Nephron (organoid): ENCODE measurements around the gene LRRC30.

Experiments
- H3K27ac Mint-ChIP-seq, 3 experiments: 2 replicates each; pipeline ENCODE4 v1.8.0; 2020; ENCODE audit warnings: mixed read lengths in 3 of 3, mild to moderate bottlenecking in 2 of 3, moderate library complexity in 1 of 3
- H3K27me3 Mint-ChIP-seq: 2 replicates; pipeline ENCODE4 v1.8.0; 2021; ENCODE audit warnings: low read depth, mild to moderate bottlenecking, moderate library complexity, mixed read lengths
- H3K36me3 Mint-ChIP-seq: 2 replicates; pipeline ENCODE4 v1.8.0; 2020; ENCODE audit warnings: low read depth, mixed read lengths
- H3K4me1 Mint-ChIP-seq: 2 replicates; pipeline ENCODE4 v1.8.0; 2020; ENCODE audit warnings: mixed read lengths
- H3K4me3 Mint-ChIP-seq, 3 experiments: 2 replicates each; pipeline ENCODE4 v1.8.0; 2020; ENCODE audit warnings: mild to moderate bottlenecking in 3 of 3, mixed read lengths in 3 of 3, moderate library complexity in 2 of 3
- H3K9me3 Mint-ChIP-seq: 2 replicates; pipeline ENCODE4 v1.8.0; 2020; ENCODE audit warnings: mixed read lengths
- TF ChIP-seq, protein P1 (sequence below), 3 experiments: fragments of 200-600 bp; sonication (generic); IDR thresholded peaks; one replicate each; pipeline ENCODE4 v1.5.0; 2021; ENCODE audit warnings: antibody characterized with exemption in 3 of 3; ENCODE audit not compliant: unreplicated experiment in 3 of 3

Gene LRRC30

DNA sequence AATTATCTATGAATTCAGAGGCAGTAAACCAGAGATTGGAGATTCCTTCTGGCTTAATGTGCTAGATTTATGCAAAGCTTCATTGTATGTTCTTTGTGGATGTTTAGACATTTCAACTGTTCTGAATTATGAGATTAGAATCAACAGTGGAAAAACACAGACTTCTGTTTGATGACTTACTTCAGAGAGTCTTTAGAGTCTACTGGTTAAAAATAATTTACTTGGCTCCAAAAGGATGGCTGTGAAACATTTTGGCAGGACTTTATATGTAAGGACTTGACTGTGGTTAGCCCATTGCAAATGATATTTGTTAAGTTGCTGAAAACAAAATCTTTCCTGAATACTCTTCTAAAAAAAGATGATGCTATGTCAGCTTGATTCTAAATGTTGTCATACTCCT lies 25.5 kb upstream of the LRRC30 start:
- H3K27ac Mint-ChIP-seq = peak overlapping the region; percentile 66 to 88 (median 80)
- no peaks in the 10 kb centered on the region for H3K9me3 Mint-ChIP-seq
- H3K27me3 Mint-ChIP-seq = peaks cover 4% of the 10 kb centered on the region
- no peaks in the 10 kb centered on the region for H3K36me3 Mint-ChIP-seq
- TF ChIP-seq, protein P1, sequence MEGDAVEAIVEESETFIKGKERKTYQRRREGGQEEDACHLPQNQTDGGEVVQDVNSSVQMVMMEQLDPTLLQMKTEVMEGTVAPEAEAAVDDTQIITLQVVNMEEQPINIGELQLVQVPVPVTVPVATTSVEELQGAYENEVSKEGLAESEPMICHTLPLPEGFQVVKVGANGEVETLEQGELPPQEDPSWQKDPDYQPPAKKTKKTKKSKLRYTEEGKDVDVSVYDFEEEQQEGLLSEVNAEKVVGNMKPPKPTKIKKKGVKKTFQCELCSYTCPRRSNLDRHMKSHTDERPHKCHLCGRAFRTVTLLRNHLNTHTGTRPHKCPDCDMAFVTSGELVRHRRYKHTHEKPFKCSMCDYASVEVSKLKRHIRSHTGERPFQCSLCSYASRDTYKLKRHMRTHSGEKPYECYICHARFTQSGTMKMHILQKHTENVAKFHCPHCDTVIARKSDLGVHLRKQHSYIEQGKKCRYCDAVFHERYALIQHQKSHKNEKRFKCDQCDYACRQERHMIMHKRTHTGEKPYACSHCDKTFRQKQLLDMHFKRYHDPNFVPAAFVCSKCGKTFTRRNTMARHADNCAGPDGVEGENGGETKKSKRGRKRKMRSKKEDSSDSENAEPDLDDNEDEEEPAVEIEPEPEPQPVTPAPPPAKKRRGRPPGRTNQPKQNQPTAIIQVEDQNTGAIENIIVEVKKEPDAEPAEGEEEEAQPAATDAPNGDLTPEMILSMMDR (IDR thresholded peaks at IDR 0.05; ENCODE audit: unreplicated experiment in 3 of 3) = no peak
- H3K4me1 Mint-ChIP-seq = peaks cover 48% of the 10 kb centered on the region
- H3K4me3 Mint-ChIP-seq = no peak overlapping the region

DNA sequence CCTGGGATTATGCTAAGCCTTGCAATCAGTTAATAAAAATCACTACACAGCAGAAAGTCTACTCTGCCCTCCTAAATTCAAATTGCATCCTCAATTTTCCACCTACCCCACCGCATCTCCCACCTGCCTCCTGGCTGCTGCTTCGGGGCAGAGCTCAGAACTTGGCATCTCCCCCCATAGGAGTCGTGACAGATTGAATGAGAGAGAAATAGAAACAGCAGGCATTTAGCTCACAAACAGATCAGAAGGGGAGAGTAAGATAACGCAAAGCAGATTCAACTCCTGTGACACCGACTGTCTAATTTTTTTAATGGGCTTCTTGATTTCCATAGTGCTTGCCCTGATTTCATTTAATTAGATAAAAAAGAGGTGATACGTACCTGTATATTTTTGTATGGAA lies 24.7 kb upstream of the LRRC30 start:
- H3K9me3 Mint-ChIP-seq = no peaks in the 10 kb centered on the region
- H3K27ac Mint-ChIP-seq = peak overlapping the region; percentile 12 to 22 (median 22)
- H3K4me3 Mint-ChIP-seq = no peak overlapping the region
- TF ChIP-seq, protein P1 (IDR thresholded peaks at IDR 0.05; ENCODE audit: unreplicated experiment in 3 of 3) = no peak
- H3K36me3 Mint-ChIP-seq = no peaks in the 10 kb centered on the region
- peaks cover 48% of the 10 kb centered on the region for H3K4me1 Mint-ChIP-seq
- peaks cover 5% of the 10 kb centered on the region for H3K27me3 Mint-ChIP-seq

DNA sequence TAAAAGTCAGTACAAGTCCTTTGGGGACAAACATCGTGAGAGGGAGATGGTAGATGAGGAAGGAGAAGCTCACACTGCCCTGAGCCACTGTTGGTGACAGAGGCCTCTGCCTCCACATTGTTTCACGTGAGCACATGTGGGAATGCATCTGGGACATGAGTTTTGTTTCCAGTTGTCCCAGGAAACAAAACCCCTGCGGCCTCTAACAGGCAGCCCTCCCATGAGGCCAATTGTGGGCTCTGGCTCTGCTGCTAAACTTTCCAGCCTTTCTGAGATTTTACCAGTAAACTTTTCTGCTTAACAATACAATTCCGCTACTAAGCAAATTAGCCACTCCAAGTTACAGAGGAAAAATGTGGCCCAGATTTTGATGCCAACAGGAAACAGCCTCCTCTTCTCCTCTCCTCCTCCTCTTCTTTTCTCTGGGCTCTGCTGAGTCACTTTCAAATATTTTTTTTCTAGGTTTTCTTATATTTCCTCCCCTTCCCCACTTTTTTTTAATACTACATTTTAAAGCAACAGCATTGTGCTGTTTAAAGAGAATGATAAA lies 23.4 kb upstream of the LRRC30 start:
- Mint-ChIP-seq H3K36me3 (no peaks in the 10 kb centered on the region), H3K27ac (peak overlapping the region; percentile 57 to 89 (median 77)), H3K4me3 (no peak overlapping the region), H3K4me1 (peaks cover 41% of the 10 kb centered on the region), H3K27me3 (peaks cover 4% of the 10 kb centered on the region), H3K9me3 (no peaks in the 10 kb centered on the region)
- TF ChIP-seq, protein P1 (IDR thresholded peaks at IDR 0.05; ENCODE audit: unreplicated experiment in 3 of 3) = no peak

DNA sequence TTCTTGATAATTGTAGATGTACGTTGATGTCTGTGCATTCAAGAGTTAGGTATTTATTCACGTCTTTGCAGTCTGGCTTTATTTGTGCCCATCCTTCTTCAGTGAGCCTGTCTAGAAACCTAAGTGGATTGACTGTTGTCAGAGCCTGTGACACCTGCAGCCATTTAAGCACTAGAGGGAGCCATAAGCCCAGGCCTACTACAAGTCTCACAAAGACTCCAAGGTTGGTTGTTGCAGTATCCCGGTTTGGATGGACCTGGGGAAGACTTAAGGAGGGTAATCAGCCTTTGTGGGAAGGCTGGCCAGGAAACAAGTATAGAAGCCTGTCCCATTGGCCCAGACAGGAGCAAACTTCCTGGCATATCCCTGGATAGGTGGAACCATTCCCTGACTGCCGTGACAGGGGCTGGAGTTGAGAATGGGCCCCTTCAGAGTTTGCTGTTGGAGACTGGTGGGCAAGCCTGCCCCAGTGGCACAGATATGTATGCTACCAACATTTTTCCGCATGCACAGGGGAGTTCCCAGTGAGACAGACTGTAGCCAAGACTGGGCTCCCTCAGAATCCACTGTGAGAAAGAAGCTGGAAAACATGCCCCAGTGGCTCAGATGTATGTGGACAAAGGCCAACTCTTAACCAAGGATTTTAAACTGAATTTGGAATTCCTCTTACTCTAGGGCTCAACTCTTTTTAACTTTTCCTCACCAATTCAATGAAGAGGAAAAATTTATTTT lies 9.3 kb upstream of the LRRC30 start:
- TF ChIP-seq, protein P1 (IDR thresholded peaks at IDR 0.05; ENCODE audit: unreplicated experiment in 3 of 3) = peak; percentile 83 to 86 (median 86)
- peak overlapping the region in 1 of 3 experiments; percentile 7 for H3K27ac Mint-ChIP-seq
- H3K4me1 Mint-ChIP-seq = no peaks in the 10 kb centered on the region
- peaks cover 10% of the 10 kb centered on the region for H3K27me3 Mint-ChIP-seq
- no peaks in the 10 kb centered on the region for H3K9me3 Mint-ChIP-seq
- H3K36me3 Mint-ChIP-seq = no peaks in the 10 kb centered on the region
- no peak overlapping the region for H3K4me3 Mint-ChIP-seq

DNA sequence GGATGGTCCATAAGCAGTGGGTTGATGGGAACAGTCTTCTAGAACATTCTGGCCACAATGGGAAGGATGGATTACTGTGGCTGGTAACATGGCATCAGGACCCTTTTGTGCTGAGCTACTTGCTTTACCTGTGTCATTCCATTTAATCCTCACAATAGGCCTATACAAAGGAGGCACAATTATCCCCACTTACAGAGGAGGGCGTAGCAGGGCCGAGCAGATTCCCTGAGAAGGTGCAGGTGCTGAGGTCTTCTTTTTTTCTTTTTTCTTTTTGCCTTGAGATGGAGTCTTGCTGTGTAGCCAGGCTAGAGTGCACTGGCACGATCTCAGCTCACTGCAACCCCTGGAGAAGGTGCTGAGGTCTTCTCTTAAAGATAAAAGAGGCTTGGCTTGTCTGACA lies 6.7 kb upstream of the LRRC30 start:
- no peaks in the 10 kb centered on the region for H3K9me3 Mint-ChIP-seq
- H3K27me3 Mint-ChIP-seq = peaks cover 14% of the 10 kb centered on the region
- no peaks in the 10 kb centered on the region for H3K36me3 Mint-ChIP-seq
- H3K4me1 Mint-ChIP-seq = no peaks in the 10 kb centered on the region
- TF ChIP-seq, protein P1 (IDR thresholded peaks at IDR 0.05; ENCODE audit: unreplicated experiment in 3 of 3) = no peak
- no peak overlapping the region for H3K27ac Mint-ChIP-seq
- H3K4me3 Mint-ChIP-seq = no peak overlapping the region

DNA sequence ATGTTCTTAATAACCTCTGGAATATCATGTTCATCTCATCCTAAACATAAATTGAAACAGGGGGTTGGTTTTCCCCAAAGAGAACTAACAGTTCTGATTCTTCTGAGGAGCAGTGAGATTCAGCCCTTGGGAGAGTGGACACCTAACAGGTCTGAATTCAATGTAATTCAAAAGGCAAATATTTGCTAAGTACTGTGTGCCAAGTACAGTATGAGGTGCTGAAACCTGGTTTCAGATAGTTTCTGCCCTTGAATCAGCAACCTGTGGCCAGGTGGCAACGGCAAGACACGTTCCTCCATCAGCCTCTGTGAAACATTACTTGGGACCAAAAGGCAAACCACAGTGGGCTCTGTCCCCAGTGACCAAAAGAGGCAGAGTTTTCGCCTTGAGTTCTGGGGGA lies 1.3 kb downstream of the LRRC30 start:
- Mint-ChIP-seq H3K27ac (no peak overlapping the region), H3K9me3 (no peaks in the 10 kb centered on the region), H3K36me3 (no peaks in the 10 kb centered on the region), H3K27me3 (peaks cover 10% of the 10 kb centered on the region), H3K4me1 (peaks cover 36% of the 10 kb centered on the region), H3K4me3 (peak overlapping the region in 1 of 3 experiments; percentile 75)
- TF ChIP-seq, protein P1 (IDR thresholded peaks at IDR 0.05; ENCODE audit: unreplicated experiment in 3 of 3) = no peak
